Aorta (tissue), 5 donors: ENCODE data around the gene CALHM4. TPM values are rescaled to one million over a fixed set of nuclear protein-coding genes. Genes with fewer than 3 reads are reported as not detected.

Experiments used
- ATAC-seq: fragments of 200-7000 bp; cut with Tn5 transposase; one replicate; pipeline ENCODE4 v1.9.1; 2022; ENCODE audit warnings: moderate library complexity; ENCODE audit not compliant: low FRiP score
- DNase-seq, 2 donors: peaks; one replicate each; pipeline ENCODE4 v3.0.0-alpha.2; 2020
- H3K27ac ChIP-seq, 2 donors: one replicate each; pipeline ENCODE4 v1.5.1; 2013; ENCODE audit warnings: low read length in 2 of 2, mild to moderate bottlenecking in 2 of 2, moderate library complexity in 2 of 2, control low read depth in 1 of 2, inconsistent platforms in 1 of 2, low read depth in 1 of 2
- H3K27me3 ChIP-seq, 2 donors: one replicate each; pipeline ENCODE4 v1.6.1; 2013; ENCODE audit warnings: control low read depth in 1 of 2, low read length in 1 of 2, mild to moderate bottlenecking in 1 of 2, moderate library complexity in 1 of 2; ENCODE audit not compliant: insufficient read depth in 2 of 2, control insufficient read depth in 1 of 2
- H3K36me3 ChIP-seq, 2 donors: one replicate each; pipeline ENCODE4 v1.6.1; 2013; ENCODE audit warnings: control low read depth in 1 of 2, low read length in 1 of 2, mild to moderate bottlenecking in 1 of 2; ENCODE audit not compliant: insufficient read depth in 2 of 2, control insufficient read depth in 1 of 2
- H3K4me1 ChIP-seq, 2 donors: one replicate each; pipeline ENCODE4 v1.6.1; 2013; ENCODE audit warnings: low read length in 2 of 2, control low read depth in 1 of 2, mild to moderate bottlenecking in 1 of 2, moderate library complexity in 1 of 2; ENCODE audit not compliant: insufficient read depth in 2 of 2, control insufficient read depth in 1 of 2
- H3K4me3 ChIP-seq, 2 donors: one replicate each; pipeline ENCODE4 v1.5.1; 2013; ENCODE audit warnings: low read length in 2 of 2, control low read depth in 1 of 2, mild to moderate bottlenecking in 1 of 2
- H3K9me3 ChIP-seq: one replicate; pipeline ENCODE4 v1.6.1; 2013; ENCODE audit warnings: mild to moderate bottlenecking, low read length; ENCODE audit not compliant: control insufficient read depth
- WGBS, 2 donors: extraction: QIAGEN DNeasy Blood & Tissue Kit; methylation state at CpG; one replicate each; pipeline ENCODE4 v1.1.7; 2013; 5-methylcytosine and 5-hydroxymethylcytosine counted together
- intact Hi-C, 2 donors: fragments of 100-400 bp; cut with DNase I; formaldehyde crosslinking; loops; one replicate each; pipeline versions ENCODE4 v1.14.2 to v1.15.0; 2022
- polyA plus RNA-seq, 2 donors: library from polyadenylated mRNA; stranded (reverse); fragments of 200-250 nt; gene quantifications; one replicate each; pipeline ENCODE4 v1.2.3, GENCODE V29; 2013
- total RNA-seq, 2 donors: library from RNA; stranded (reverse); fragmentation: NEBNext Ultra II Directional; extraction: Animal tissue kit (Norgen Biotek cat#: 25700); gene quantifications; one replicate each; pipeline ENCODE4 v1.2.1, GENCODE V29; 2021
- donor health status: healthy with polysubstance abuse.
- donor health status: Bipolar disorder and iron deficiency.
- donor health status: DM: no; HTN: no; CAD: no.
- donor health status: DM: no; HTN: no; CAD: no.
- donor health status: DM: yes; HTN: yes; CAD: no.

The CALHM4 gene
- total and polyA plus RNA-seq, 4 donors: 0.26 TPM; not detected in 3

- ATAC-seq: no peak
- WGBS, 2 donors: 84 to 87% methylated on average over 7 of the region's 7 CpGs
- Histone ChIP-seq H3K36me3 (no peaks in the 10 kb centered on the region), H3K4me3 (no peak overlapping the region), H3K27ac (no peak overlapping the region), H3K4me1 (no peaks in the 10 kb centered on the region), H3K9me3 (no peaks in the 10 kb centered on the region), H3K27me3 (no peaks in the 10 kb centered on the region)
- intact Hi-C loops: loop anchor here (10.0 kb wide), 1 partner anchor 280 kb away; no protein-coding TSS in a partner anchor
- no peak for DNase-seq
Observed at GRCh38 chr6:116564311-116564710, 10.8 kb downstream of the CALHM4 start.

- WGBS, 2 donors: 16 to 21% methylated on average over 42 of the region's 42 CpGs
- intact Hi-C loops: loop anchor here (10.0 kb wide), 1 partner anchor 280 kb away; no protein-coding TSS in a partner anchor
- no peaks in the 10 kb centered on the region for H3K9me3 ChIP-seq
- H3K4me1 ChIP-seq: no peaks in the 10 kb centered on the region
- ATAC-seq (peak; percentile 49), DNase-seq (peak; percentile 53 to 78)
- no peak overlapping the region for H3K27ac ChIP-seq
- H3K27me3 ChIP-seq: no peaks in the 10 kb centered on the region
- peak overlapping the region; percentile 18 to 27 for H3K4me3 ChIP-seq
- H3K36me3 ChIP-seq: no peaks in the 10 kb centered on the region
Observed at GRCh38 chr6:116564921-116565872, 11.6 kb downstream of the CALHM4 start.

- Histone ChIP-seq H3K4me1 (peaks cover 0 to 3% of the 10 kb centered on the region in 2 donors), H3K4me3 (no peak overlapping the region), H3K9me3 (no peaks in the 10 kb centered on the region), H3K27me3 (no peaks in the 10 kb centered on the region), H3K36me3 (no peaks in the 10 kb centered on the region), H3K27ac (no peak overlapping the region)
- intact Hi-C loops: loop anchor here (2.0 to 10.0 kb wide), 2 partner anchors 51 to 283 kb away; no protein-coding TSS in a partner anchor
- ATAC-seq (no peak), DNase-seq (no peak)
Observed at GRCh38 chr6:116568111-116568510, 14.6 kb downstream of the CALHM4 start.

- intact Hi-C loops: loop anchor here (2.0 to 10.0 kb wide), 2 partner anchors 50 to 284 kb away; no protein-coding TSS in a partner anchor
- ATAC-seq: no peak
- Histone ChIP-seq H3K4me1 (peaks cover 0 to 3% of the 10 kb centered on the region in 2 donors), H3K27me3 (no peaks in the 10 kb centered on the region), H3K4me3 (no peak overlapping the region), H3K9me3 (no peaks in the 10 kb centered on the region), H3K27ac (no peak overlapping the region), H3K36me3 (no peaks in the 10 kb centered on the region)
- no peak for DNase-seq
- WGBS, 2 donors: 71 to 72% methylated on average over 7 of the region's 7 CpGs
Observed at GRCh38 chr6:116568821-116569755, 15.5 kb downstream of the CALHM4 start.

- WGBS, 2 donors: 0% methylated on average over 62 of the region's 62 CpGs
- Histone ChIP-seq H3K36me3 (no peaks in the 10 kb centered on the region), H3K9me3 (no peaks in the 10 kb centered on the region), H3K27me3 (no peaks in the 10 kb centered on the region), H3K4me1 (peaks cover 0 to 3% of the 10 kb centered on the region in 2 donors), H3K4me3 (peak within 1 kb of the TSS; percentile 39 to 90), H3K27ac (peak within 1 kb of the TSS; percentile 49 to 79)
- DNase-seq (peak; percentile 99 to 100), ATAC-seq (peak; percentile 100)
- intact Hi-C loops: no loop called here
Observed at GRCh38 chr6:116570856-116571682, 17.5 kb downstream of the CALHM4 start, which contains the start of gene RWDD1. Gene RWDD1, plus strand, starts transcription at chr6:116571504. Its CDS starts 79 bp downstream, at chr6:116571583.

- ATAC-seq: peak; percentile 71
- DNase-seq: no peak
- Histone ChIP-seq H3K9me3 (no peaks in the 10 kb centered on the region), H3K4me1 (peaks cover 0 to 3% of the 10 kb centered on the region in 2 donors), H3K27ac (peak overlapping the region; percentile 49 to 79), H3K27me3 (no peaks in the 10 kb centered on the region), H3K4me3 (peak overlapping the region; percentile 39 to 80), H3K36me3 (no peaks in the 10 kb centered on the region)
- intact Hi-C loops: no loop called here
- 0% methylated on average over 12 of the region's 12 CpGs for WGBS, 2 donors
Observed at GRCh38 chr6:116571683-116572000, 18.1 kb downstream of the CALHM4 start.

GRCh38 chr6:116572162-116572561, 18.6 kb downstream of the CALHM4 start:
- WGBS, 2 donors: 2 to 4% methylated on average over 7 of the region's 7 CpGs
- no peak for ATAC-seq

GRCh38 chr6:116575227-116575626, 21.7 kb downstream of the CALHM4 start:
- H3K4me1 ChIP-seq: peaks cover 1 to 3% of the 10 kb centered on the region in 2 donors
- no peaks in the 10 kb centered on the region for H3K36me3 ChIP-seq
- no peak overlapping the region for H3K4me3 ChIP-seq
- 84 to 88% methylated on average over 2 of the region's 2 CpGs for WGBS, 2 donors
- H3K27ac ChIP-seq: no peak overlapping the region
- no peaks in the 10 kb centered on the region for H3K9me3 ChIP-seq
- ATAC-seq (no peak), DNase-seq (no peak)
- intact Hi-C loops: no loop called here
- no peaks in the 10 kb centered on the region for H3K27me3 ChIP-seq

More at GRCh38 chr6:116572162-116572561, 18.6 kb downstream of the CALHM4 start:
- Histone ChIP-seq H3K27ac (peak overlapping the region in 1 of 2 donors; percentile 45), H3K9me3 (no peaks in the 10 kb centered on the region), H3K4me1 (peaks cover 0 to 3% of the 10 kb centered on the region in 2 donors), H3K4me3 (peak overlapping the region; percentile 39 to 80), H3K27me3 (no peaks in the 10 kb centered on the region), H3K36me3 (no peaks in the 10 kb centered on the region)
- DNase-seq: no peak
- intact Hi-C loops: no loop called here
